T-helper 1 cell (primary cell): ENCODE measurements around the gene PTPRM.
A peak's percentile ranks its signal among the peaks of the same experiment; 100 is the strongest.

Experiments used
- DNase-seq, 5 donors: peaks; one replicate each; pipeline ENCODE4 v3.0.0-alpha.2; 2012 to 2020
- total RNA-seq, 4 donors: gene quantifications; one replicate each; lab custom pipeline; 2026; lab: John Stamatoyannopoulos, UW

The PTPRM gene
- 21.6 to 59.8 (median 42.2) reads per million in 4 donors for total RNA-seq

- DNase-seq = peak in 4 of 5 donors; percentile 4 to 44 (median 24)
These were observed at the start of gene PTPRM for GRCh38 chr18:7566567-7567473. Gene PTPRM, plus strand, starts transcription at chr18:7567316. Its CDS starts 503 bp downstream, at chr18:7567819.

DNA sequence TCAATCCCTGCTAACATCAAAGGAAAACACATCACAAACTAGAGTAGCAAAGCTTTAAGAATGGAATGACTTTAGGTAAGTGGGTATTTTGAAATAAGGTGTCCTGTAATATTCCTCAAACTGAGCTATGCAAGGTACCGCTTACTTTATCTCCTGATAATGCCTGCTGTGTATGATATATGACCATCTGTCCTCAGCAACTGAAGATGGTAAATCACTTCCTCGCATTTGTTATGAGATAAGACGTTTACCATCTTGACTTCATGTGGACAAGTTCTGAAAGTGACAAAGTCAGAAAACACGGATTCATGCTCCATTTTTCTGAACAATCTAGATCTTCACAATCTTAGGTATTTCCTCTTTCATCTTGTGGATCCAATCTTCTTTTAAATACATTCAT, 49.3 kb upstream of the PTPRM start:
- no peak for DNase-seq

- DNase-seq = no peak
These were observed 46.8 kb upstream of the PTPRM start for GRCh38 chr18:7520200-7520785.

DNA sequence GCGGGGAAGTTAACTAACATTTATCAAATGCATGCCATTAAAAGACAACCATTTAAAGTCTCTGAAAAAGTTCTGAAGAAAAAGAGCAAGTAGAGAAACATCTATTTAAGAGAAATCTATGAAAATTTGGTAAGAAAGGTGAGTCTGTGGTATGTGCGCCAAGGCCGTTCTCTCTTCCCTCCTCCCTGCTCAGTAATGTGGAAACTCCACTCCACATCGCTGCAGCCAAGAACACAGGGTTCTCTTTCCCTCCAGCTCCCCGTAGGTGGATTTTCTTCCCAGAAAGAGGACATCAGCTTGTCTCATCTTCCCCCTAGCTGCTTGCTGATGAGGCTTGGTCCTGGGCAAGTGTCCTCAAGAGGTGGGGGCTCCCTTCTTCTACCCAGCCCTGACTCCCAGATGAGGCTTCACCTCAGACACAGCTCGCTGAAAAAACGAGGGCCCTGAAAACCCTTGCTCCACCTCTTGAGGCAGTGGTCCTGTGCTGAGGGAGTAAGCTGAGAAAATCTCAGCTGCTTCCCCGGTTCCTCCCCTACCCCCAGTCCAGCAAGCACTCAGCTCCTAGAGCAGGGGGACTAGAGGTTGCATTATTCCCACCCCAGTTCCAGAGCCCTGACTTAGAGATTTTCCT, 45.8 kb upstream of the PTPRM start:
- no peak for DNase-seq

- DNase-seq = no peak
These were observed 43.3 kb upstream of the PTPRM start for GRCh38 chr18:7523772-7524171.

DNA sequence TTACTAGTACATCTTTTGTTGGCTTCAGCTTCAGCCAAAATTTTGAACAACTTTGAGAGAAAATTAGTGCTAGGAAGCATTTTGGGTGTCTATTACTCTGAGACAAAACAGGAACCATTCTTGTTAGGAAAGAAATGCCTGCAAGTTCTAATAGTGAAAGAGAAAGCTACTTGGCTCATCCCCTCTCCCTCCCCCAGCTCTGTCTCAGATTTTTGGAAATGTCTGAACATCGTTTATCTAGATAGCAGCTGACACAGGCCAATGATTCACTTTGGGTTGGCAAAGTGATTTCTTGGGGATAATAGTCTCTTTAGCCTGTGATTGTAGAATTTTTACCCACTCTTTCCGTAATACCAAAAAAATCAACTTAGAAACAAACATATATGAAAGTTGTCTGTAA, 42.3 kb upstream of the PTPRM start:
- no peak for DNase-seq

- no peak for DNase-seq
These were observed 34.2 kb upstream of the PTPRM start for GRCh38 chr18:7532942-7533341.

GRCh38 chr18:7535436-7536205, 31.5 kb upstream of the PTPRM start:
- no peak for DNase-seq

DNA sequence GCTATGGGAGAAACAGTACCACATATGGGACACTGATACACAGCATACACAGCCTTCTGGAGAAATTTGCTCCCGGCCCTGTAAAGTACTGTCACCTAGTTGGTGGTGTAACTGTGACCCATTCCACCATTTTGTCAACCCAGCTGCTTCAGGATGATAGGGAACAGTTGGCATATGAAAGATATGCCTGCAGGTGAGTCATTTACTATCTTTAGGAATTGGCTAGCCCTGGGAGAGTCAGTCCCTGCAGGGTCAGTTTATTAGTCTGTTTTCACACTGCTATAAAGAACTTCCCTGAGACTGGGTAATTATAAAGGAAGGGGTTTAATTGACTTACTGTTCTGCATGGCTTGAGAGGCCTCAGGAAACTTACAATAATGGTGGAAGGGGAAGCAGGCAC, 30.0 kb upstream of the PTPRM start:
- no peak for DNase-seq

- DNase-seq = no peak
These were observed 25.3 kb upstream of the PTPRM start for GRCh38 chr18:7541835-7542234.

GRCh38 chr18:7544686-7545085, 22.4 kb upstream of the PTPRM start:
- DNase-seq = no peak

DNA sequence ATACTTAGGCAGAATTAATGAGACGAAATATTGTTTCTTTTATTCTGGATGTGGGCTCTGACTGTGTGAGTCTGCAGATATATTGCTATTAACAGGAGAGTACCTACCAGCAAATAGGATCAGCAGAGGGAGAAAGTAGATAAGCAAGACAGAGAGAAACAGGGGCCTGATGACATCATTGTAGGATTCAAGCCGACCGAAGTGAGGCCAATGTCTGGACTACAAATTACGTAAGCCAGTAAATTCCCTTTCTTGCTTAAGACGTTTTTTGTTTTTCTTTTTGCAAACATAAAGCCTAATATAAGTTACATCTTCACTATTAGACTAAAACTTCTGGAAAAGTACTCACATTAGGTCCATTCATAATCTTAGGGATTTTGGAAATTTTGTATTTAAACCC, 21.4 kb upstream of the PTPRM start:
- DNase-seq = no peak

DNA sequence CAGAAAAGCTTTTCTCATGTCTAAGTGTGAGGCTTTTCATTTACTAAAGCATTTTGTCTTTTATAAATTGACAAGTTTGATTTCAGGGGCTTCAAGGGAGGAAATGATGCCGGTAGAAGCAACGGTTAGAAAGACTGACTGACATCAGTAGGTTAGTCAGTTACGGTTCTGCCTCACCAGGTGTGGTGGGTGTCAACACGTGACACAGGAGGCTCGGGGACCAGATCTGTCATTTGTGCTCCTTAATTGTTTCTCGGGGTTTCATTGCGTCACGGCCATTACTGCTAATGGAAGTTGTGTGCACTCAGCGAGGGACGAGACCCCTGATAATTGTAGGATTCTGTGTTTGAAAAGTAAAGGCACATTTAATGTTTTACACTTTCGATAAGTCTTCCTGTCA, 18.9 kb upstream of the PTPRM start:
- DNase-seq = no peak

- no peak for DNase-seq
These were observed 18.4 kb upstream of the PTPRM start for GRCh38 chr18:7548721-7549120.

DNA sequence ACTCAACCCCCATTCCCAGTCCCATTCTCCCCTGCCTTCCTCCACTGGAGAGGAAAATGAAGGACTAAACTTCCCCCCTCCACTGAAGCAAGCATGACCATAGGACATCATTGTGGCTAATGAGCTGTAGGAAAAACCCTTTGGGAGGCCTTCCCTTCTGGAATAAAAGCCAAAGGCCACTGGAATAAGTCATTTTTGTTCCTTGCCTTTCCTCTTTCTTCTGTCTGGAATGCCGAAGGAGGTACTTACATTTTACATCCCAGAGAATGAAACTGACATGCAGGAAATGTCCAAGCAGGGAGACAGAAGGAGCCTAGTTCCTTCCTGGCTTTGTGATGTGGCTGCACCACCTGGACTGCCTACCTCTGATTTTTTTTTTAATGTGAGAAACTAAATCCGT, 9.1 kb upstream of the PTPRM start:
- no peak for DNase-seq

DNA sequence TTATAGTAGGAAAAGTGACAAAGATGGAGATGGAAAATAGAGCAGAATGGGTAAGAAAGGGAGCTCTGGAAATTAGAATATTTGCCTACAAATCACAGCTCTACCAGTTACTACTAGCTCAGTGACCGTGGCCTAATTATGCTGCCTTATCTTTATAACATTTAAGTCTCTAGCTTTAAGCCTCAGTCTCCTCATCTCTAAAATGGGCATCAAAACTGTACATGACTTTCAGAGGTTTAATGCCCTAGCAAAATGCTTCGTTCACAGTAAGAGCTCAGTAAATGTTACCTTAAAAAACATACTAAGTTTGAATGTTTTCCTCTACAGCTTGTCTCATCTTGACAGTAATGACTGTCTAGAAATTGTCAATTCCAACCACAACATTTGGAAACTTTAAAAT, 8.3 kb upstream of the PTPRM start:
- no peak for DNase-seq

DNA sequence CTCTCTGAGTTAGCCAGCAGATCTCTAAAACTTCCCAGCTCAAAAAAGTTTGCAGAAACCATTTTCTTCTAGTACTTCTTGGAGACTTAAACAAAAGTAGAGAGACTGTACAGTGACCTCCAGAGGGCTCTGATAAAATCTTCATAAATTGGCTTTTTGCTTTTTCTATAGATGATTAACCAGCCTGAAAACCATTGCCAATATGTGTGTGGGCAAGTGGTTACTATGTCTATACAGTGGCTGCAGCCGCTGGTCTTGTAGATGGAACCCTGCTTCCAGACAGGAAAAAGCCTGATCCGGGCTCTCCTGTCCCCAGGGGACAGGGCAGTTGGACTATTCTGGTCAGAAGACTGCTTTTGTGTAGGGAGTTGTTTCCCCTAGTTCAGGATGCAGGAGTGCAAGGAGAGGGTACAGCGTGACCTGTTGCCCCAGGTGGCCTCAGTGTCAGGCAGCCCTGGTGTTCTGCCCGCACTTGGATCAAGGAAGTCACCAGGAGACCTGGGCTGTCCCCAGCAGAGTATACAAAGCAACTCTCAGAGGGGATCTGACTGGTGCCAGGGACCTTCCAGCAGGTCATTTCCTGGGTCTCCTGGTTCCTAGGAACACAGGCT, 7.3 kb upstream of the PTPRM start:
- DNase-seq = no peak

- no peak for DNase-seq
These were observed 5.1 kb upstream of the PTPRM start for GRCh38 chr18:7561909-7562460.

DNA sequence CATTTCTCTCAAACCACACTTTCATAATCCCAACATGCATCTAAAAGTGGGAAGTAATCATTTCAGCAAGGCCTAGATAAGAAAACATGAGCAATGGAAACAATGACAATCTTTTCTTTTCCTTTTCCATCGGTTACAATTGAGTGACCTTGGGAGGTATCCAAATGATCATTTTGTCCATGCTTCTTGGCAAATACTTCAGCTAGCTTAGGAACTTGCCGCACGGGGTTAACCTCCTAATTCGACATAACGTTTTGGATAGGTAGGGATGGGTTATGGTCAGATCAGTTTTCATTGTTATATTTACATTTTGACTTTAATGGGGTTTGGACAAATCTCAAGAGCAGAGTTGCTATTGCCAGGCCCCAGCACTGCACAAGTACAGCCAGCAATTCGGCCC, 4.6 kb upstream of the PTPRM start:
- DNase-seq = no peak

DNA sequence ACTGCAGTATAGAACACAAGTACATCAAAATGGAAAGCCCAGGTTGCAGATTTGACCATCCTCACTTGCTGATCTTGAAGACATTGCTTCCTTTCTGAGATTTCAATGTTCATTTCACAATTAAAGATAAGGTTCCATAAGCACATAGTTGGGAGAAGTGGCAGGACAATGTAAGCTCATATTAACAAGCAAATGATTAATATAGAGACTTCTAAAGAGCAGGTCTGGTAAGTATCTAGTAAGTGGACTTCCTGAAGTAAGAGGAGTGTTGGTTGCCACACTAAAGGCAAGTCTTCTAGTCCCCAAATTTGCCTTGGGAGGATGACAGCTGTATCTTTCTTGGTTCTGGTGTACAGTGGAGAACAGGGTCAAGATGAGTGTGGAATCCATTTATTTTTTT, 1.4 kb upstream of the PTPRM start:
- no peak for DNase-seq

- no peak for DNase-seq
These were observed 911 bp upstream of the PTPRM start for GRCh38 chr18:7566244-7566566.
